CD14-positive monocyte (primary cell): Measurements from ENCODE around the gene RUFY2. TPM values are rescaled to one million over a fixed set of nuclear protein-coding genes. Genes with fewer than 3 reads are reported as not detected.

Experiments
- DNase-seq, 3 donors: peaks; one replicate each; pipeline ENCODE4 v3.0.0-alpha.2; 2011 to 2022
- H2AFZ ChIP-seq: 2 replicates; pipeline ENCODE4 v1.6.0; 2012; ENCODE audit warnings: mild to moderate bottlenecking, low read depth, low read length, inconsistent platforms; ENCODE audit not compliant: insufficient read depth, poor library complexity, severe bottlenecking
- H3K27ac ChIP-seq, 2 donors: 1 replicate in 1 of 2; 2 replicates in 1 of 2; pipeline ENCODE4 v1.5.1; 2012 to 2013; ENCODE audit warnings: low read length in 2 of 2, control low read depth in 1 of 2, inconsistent platforms in 1 of 2, low read depth in 1 of 2, mild to moderate bottlenecking in 1 of 2
- H3K27me3 ChIP-seq, 2 donors: one replicate each; pipeline versions ENCODE4 v1.6.0 to v1.6.1; 2011 to 2013; ENCODE audit warnings: low read length in 2 of 2; ENCODE audit not compliant: control insufficient read depth in 2 of 2, insufficient read depth in 2 of 2
- H3K36me3 ChIP-seq, 2 donors: replicated peaks in 1 of 2; 1 replicate in 1 of 2; 2 replicates in 1 of 2; pipeline versions ENCODE4 v1.5.1 to v1.6.1; 2012 to 2013; ENCODE audit warnings: low read length in 2 of 2, control low read depth in 1 of 2, inconsistent platforms in 1 of 2, mild to moderate bottlenecking in 1 of 2; ENCODE audit not compliant: insufficient read depth in 2 of 2, control insufficient read depth in 1 of 2
- H3K4me1 ChIP-seq, 2 donors: 1 replicate in 1 of 2; 2 replicates in 1 of 2; pipeline versions ENCODE4 v1.5.1 to v1.6.1; 2012 to 2013; ENCODE audit warnings: low read length in 2 of 2, control low read depth in 1 of 2, inconsistent platforms in 1 of 2, mild to moderate bottlenecking in 1 of 2, moderate library complexity in 1 of 2; ENCODE audit not compliant: insufficient read depth in 2 of 2, control insufficient read depth in 1 of 2
- H3K4me2 ChIP-seq: replicated peaks from 2 replicates; pipeline ENCODE3; 2012; ENCODE audit warnings: low read length, moderate library complexity, mild to moderate bottlenecking; ENCODE audit not compliant: poor library complexity, severe bottlenecking; ENCODE audit errors: extremely low read depth
- H3K4me3 ChIP-seq, 3 experiments: fragments of 200-600 bp in 1 of 3; sonication (generic) in 1 of 3; replicated peaks in 1 of 3; 1 replicate in 2 of 3; 2 replicates in 1 of 3; pipeline ENCODE4 v1.5.1; 2011 to 2013; ENCODE audit warnings: low read length in 3 of 3, mild to moderate bottlenecking in 3 of 3, control low read depth in 2 of 3, low read depth in 2 of 3, inconsistent platforms in 1 of 3, moderate library complexity in 1 of 3
- H3K79me2 ChIP-seq: 2 replicates; pipeline ENCODE4 v1.6.0; 2012; ENCODE audit warnings: mild to moderate bottlenecking, control low read depth, inconsistent platforms, low read length, moderate library complexity; ENCODE audit not compliant: insufficient read depth
- H3K9ac ChIP-seq: 2 replicates; pipeline ENCODE4 v1.6.0; 2017; ENCODE audit warnings: low read length, mild to moderate bottlenecking; ENCODE audit not compliant: insufficient read depth, poor library complexity, severe bottlenecking
- H3K9me3 ChIP-seq, 2 donors: replicated peaks in 1 of 2; 1 replicate in 1 of 2; 2 replicates in 1 of 2; pipeline versions ENCODE4 v1.5.1 to v1.6.1; 2012 to 2013; ENCODE audit warnings: low read length in 2 of 2, control low read depth in 1 of 2; ENCODE audit not compliant: control insufficient read depth in 1 of 2, insufficient read depth in 1 of 2
- H4K20me1 ChIP-seq: 2 replicates; pipeline ENCODE4 v1.6.0; 2012; ENCODE audit warnings: mild to moderate bottlenecking, low read length, control low read depth, moderate library complexity; ENCODE audit not compliant: insufficient read depth
- H3K27ac Mint-ChIP-seq, 7 donors: one replicate each; pipeline ENCODE4 v1.8.0; 2020; ENCODE audit warnings: mild to moderate bottlenecking in 7 of 7, mixed read lengths in 7 of 7, moderate library complexity in 6 of 7, inconsistent platforms in 2 of 7
- H3K27me3 Mint-ChIP-seq, 3 donors: one replicate each; pipeline ENCODE4 v1.8.0; 2021 to 2022; ENCODE audit warnings: low read depth in 3 of 3, mild to moderate bottlenecking in 3 of 3, mixed read lengths in 3 of 3, moderate library complexity in 3 of 3, inconsistent platforms in 1 of 3
- H3K36me3 Mint-ChIP-seq, 2 donors: one replicate each; pipeline ENCODE4 v1.8.0; 2020; ENCODE audit warnings: mixed read lengths in 2 of 2, inconsistent platforms in 1 of 2, mild to moderate bottlenecking in 1 of 2
- H3K4me1 Mint-ChIP-seq: one replicate; pipeline ENCODE4 v1.8.0; 2020; ENCODE audit warnings: mild to moderate bottlenecking, mixed read lengths
- H3K4me3 Mint-ChIP-seq, 2 donors: one replicate each; pipeline ENCODE4 v1.8.0; 2020; ENCODE audit warnings: mild to moderate bottlenecking in 2 of 2, mixed read lengths in 2 of 2, moderate library complexity in 1 of 2
- H3K9me3 Mint-ChIP-seq, 7 donors: one replicate each; pipeline ENCODE4 v1.8.0; 2020 to 2022; ENCODE audit warnings: mixed read lengths in 7 of 7, mild to moderate bottlenecking in 6 of 7, moderate library complexity in 6 of 7, inconsistent platforms in 2 of 7
- WGBS: methylation state at CpG from one replicate; pipeline ENCODE4 v1.1.5; 2013; ENCODE audit warnings: missing lambda C conversion rate; ENCODE audit not compliant: insufficient coverage; 5-methylcytosine and 5-hydroxymethylcytosine counted together
- intact Hi-C, 2 donors: fragments of 100-400 bp; cut with micrococcal nuclease; formaldehyde crosslinking; loops; one replicate each; pipeline versions ENCODE4 v1.15.0 to v1.15.1; 2023
- polyA plus RNA-seq, 3 donors: library from polyadenylated mRNA; depleted of rRNA in 1 of 3; unstranded in 2 of 3; stranded (reverse) in 1 of 3; fragments of 300-500 nt in 2 of 3; fragments of >200 nt in 1 of 3; fragmentation: Illumina TruSeq in 2 of 3; gene quantifications; 1 replicate in 2 of 3; 2 replicates in 1 of 3; pipeline ENCODE4 v1.2.3, GENCODE V29; 2012 to 2021
- TF ChIP-seq, protein P1 (sequence below): fragments of 200-600 bp; IDR thresholded peaks from one replicate; pipeline ENCODE4 v1.8.0; 2022; ENCODE audit warnings: antibody characterized with exemption, mild to moderate bottlenecking

RUFY2 gene
- polyA plus RNA-seq, 3 donors = 2.8 to 3.9 (median 3.3) TPM

DNA sequence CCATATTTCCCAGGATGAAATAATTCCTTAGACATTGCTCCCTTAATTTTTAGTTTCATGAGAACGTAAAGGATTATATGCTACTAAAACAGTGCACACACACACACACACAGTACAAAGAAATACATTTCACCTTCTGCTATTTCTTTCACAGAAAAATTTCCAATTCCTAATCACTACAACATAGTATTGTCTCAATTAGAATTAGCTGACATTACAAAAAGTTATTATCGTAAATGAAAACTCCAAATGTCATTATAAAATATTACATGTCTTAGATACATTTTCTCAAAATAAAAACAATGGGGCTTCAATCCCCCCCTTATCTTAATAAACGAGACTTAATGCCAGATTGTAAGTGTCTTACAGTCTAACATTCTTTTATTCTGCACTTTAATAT lies 12.3 kb upstream of the RUFY2 start:
- Mint-ChIP-seq H3K4me1 (no peaks in the 10 kb centered on the region), H3K4me3 (no peak overlapping the region), H3K9me3 (peaks cover 0 to 1% (median 0%) of the 10 kb centered on the region in 7 donors), H3K27me3 (peaks cover 0 to 2% (median 0%) of the 10 kb centered on the region in 3 donors), H3K27ac (no peak overlapping the region), H3K36me3 (peaks cover 28 to 74% of the 10 kb centered on the region in 2 donors)
- peaks cover 6 to 69% of the 10 kb centered on the region in 2 donors for H3K36me3 ChIP-seq
- H3K27ac ChIP-seq = no peak overlapping the region
- no peaks in the 10 kb centered on the region for H3K9me3 ChIP-seq
- no peak for DNase-seq
- no peak overlapping the region for H3K9ac ChIP-seq
- H3K4me3 ChIP-seq = no peak overlapping the region
- no peaks in the 10 kb centered on the region for H3K79me2 ChIP-seq
- no CpG with 5 or more reads among the region's 3 CpGs for WGBS
- H3K27me3 ChIP-seq = no peaks in the 10 kb centered on the region
- H2AFZ ChIP-seq = no peak overlapping the region
- intact Hi-C loops = no loop called here
- H3K4me1 ChIP-seq = no peaks in the 10 kb centered on the region
- H4K20me1 ChIP-seq = no peaks in the 10 kb centered on the region
- TF ChIP-seq, protein P1, sequence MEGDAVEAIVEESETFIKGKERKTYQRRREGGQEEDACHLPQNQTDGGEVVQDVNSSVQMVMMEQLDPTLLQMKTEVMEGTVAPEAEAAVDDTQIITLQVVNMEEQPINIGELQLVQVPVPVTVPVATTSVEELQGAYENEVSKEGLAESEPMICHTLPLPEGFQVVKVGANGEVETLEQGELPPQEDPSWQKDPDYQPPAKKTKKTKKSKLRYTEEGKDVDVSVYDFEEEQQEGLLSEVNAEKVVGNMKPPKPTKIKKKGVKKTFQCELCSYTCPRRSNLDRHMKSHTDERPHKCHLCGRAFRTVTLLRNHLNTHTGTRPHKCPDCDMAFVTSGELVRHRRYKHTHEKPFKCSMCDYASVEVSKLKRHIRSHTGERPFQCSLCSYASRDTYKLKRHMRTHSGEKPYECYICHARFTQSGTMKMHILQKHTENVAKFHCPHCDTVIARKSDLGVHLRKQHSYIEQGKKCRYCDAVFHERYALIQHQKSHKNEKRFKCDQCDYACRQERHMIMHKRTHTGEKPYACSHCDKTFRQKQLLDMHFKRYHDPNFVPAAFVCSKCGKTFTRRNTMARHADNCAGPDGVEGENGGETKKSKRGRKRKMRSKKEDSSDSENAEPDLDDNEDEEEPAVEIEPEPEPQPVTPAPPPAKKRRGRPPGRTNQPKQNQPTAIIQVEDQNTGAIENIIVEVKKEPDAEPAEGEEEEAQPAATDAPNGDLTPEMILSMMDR = no peak
- H3K4me2 ChIP-seq = no peak overlapping the region

DNA sequence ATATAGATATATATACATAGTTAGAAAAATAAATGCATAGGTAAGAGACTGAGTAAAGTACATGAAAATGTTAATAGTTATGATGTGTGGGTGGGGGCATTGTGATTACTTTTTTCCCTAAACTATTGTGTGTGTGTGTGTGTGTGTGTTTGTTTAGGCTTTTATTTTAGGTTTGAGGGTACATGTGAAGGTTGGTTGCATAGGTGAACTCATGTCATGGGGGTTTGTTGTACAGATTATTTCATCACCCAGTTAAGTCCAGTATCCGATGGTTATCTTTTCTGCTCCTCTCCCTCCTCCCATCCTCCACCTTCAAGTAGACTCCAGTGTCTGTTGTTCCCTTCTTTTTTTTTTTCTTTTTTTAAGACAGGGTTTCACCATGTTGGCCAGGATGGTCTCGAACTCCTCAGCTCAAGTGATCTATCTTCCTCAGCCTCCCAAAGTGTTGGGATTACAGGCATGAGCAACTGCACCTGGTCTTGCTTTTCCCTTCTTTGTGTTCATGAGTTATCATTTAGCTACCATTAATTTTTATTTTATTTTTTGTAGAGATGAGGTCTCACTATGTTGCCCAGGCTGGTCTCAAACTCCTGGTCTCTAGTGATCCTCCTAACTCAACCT lies 1.9 kb upstream of the RUFY2 start:
- Mint-ChIP-seq H3K27ac (no peak overlapping the region), H3K4me3 (no peak overlapping the region), H3K27me3 (peaks cover 0 to 3% (median 3%) of the 10 kb centered on the region in 3 donors), H3K36me3 (peaks cover 3 to 13% of the 10 kb centered on the region in 2 donors), H3K4me1 (peaks cover 19% of the 10 kb centered on the region), H3K9me3 (no peaks in the 10 kb centered on the region)
- Histone ChIP-seq H2AFZ (no peak overlapping the region), H3K4me1 (peaks cover 10 to 16% of the 10 kb centered on the region in 2 donors), H3K9me3 (no peaks in the 10 kb centered on the region), H4K20me1 (peaks cover 3% of the 10 kb centered on the region), H3K27ac (no peak overlapping the region), H3K4me3 (no peak overlapping the region), H3K27me3 (no peaks in the 10 kb centered on the region), H3K4me2 (no peak overlapping the region), H3K79me2 (peaks cover 27% of the 10 kb centered on the region), H3K9ac (no peak overlapping the region), H3K36me3 (no peaks in the 10 kb centered on the region)
- WGBS = no CpG with 5 or more reads among the region's 2 CpGs
- TF ChIP-seq, protein P1 = no peak
- no peak for DNase-seq
- intact Hi-C loops = no loop called here
